Fibroblast of skin of back (primary cell): ENCODE results near the gene ACTL10.

Source experiments
- DNase-seq: peaks from one replicate; pipeline ENCODE4 v3.0.0-alpha.2; 2013

ACTL10 gene

DNA sequence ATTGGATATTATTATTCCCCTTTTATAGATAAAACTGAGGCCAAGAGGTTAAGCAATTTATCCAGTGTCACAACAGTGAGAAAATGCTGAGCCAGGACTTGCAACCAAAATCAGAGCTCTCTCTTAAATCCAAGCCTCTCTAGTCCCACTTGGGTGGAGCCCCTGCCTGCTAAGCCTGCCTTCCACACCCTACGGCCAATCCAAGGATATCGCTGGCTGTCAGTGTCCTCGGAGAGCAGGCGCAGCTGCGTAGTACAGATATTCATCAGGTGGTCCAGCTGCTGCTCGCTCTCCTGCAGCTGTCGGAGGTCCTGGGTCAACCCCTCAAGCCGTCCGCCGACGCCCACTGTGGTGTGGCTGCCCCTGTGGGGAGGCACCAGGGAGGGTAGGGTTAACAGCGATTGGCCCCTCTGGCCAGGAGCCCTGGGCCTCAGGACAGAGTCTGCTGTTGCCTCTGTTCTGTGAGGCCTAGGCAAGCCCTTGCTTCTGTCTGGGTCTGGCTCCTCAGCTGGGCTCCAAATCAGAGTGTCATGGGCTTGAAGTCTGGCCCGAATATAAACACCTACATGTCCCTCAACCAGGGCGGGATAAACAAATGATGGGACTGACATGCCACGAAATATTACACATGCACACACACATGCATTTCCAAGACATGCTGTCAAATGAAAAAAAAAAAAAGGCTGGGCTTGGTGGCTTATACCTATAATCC is 11.4 kb downstream of the ACTL10 start:
- DNase-seq: no peak

DNA sequence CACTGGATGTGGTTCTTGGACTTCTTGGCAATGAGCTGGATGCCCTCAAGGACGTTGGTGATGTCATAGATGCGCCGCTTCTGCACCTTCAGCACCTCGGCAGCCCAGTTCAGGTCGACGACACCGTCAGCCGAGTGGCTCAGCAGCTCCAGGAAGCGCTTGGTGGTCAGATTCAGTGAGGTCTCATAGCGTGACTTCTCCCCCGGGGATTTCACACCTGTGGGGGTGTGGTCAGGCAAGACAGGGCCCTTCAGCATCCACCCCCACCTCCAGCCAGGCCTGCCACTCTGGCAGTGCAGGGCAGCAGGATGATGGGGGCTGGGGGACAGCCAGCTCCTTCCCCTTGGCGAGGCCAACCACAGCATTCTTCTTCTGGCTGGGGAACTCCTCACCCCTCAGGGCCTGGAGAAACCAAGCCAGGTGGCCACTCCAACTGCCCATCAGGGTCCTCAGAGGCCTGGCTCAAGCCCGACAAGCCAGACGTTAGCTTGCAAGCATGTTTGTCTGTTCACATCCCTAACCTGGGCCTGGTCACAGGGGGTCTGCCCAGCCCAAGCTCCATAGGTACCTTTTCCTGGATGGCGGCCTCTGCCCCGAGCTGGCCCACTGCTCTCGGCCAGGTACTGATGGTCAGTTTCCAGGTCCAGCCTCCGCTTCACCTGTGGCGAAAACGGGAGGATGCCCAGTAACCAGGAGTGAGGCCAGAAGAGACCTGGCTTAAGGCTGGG is 13.2 kb downstream of the ACTL10 start:
- DNase-seq: no peak

DNA sequence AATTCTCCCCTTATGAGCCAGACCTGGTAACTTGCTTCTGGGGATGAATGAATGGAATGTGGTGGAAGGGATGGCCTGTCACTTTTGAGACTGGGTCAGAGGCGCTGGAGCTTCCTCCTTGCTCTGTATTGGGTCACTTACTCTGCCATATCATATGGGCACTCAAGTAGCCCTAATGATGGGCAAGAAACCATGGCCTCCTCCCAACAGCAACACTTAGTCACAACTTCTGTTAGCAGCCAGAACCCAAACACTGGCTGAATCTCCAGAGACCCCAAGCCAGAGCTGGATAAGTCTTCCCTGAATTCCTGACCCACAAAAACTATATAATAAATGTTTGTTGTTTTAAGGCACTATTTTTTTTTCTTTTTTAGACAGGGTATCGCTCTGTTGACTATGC is 13.9 kb downstream of the ACTL10 start:
- peak; percentile 89 for DNase-seq

DNA sequence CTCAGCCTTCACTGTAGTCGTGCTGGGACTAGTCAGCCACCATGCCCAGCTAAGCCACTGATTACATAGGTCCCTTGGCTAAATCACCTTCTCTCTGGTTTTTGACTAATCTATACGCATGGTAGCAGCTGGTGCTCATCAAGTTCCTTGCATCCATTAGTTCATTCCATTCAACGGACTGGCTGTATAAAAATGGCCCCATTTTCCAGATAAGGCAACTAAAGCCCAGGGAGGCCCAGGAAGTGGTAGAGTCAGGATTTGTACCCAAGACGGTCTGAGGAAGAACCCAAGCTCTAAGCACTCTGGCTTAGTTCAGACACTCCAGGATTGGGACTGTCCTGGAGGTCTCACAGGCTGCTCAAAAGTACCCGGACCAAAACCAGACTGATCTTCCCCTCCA is 14.5 kb downstream of the ACTL10 start:
- no peak for DNase-seq

DNA sequence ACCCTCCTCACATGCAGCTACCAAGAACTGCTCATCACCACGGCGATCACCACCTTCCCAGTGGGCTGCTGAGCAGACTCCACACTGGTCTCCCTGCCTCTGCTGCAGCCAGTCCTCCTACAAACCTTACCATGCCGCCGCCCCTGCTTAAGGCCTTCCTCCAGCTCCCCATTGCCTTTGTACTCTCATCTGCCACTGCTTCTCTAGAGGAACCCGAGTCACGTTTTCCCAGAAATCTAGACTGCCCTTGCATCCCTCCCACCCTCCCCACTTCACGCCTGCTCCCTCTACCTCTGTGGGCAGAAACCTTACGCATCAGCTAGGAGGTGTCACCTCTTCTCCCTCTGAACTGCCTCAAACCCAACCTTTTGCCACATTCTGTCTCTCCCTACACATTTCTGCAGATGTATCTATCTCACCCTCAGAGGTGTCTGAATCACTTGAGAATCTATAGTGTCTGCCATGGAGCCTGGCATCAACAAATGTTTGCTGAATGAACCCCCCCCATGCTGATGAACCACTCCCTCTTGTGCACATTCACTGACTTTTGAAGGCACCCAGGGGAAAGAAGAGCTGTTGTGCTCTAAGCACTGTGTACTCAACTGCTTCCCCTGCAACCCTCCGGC is 15.1 kb downstream of the ACTL10 start:
- DNase-seq: no peak

DNA sequence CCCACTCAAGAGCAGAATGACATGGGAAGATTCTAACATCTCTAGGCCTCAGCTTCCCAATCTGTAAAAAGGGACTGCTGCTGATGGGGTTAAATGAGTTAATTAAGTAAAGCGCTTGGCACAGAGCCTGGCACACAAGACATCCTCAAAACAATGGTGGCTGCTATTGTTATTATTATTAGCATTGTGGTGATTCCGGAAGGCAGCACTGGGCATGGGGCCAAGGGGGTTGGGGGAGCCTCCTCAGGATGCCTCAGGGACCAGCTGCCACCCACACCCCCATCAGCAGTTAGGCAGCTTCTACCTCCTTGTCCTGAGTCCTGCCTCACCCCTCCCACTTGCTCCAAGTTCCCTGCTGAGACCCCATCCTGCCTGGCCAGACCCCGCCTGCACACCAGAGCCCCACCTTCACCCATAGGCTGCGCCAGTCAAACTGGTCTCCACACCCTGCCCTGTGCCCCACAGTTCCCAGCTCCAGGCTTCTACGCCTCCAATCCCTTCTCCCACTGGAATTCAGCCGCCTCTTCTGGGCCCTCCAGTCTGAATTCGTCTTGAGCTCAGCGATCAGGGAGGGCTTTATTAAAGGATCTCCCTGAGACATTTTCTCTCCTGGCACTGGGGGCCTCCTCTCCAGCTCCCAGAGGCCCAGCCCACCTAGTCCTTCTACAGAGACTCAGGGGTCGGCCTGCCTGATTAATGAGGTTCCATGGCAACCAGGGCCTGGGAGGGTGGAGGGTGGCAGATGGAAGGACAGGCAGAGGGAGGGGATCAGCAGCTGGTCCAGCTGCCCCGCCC is 18.0 kb downstream of the ACTL10 start:
- no peak for DNase-seq

DNA sequence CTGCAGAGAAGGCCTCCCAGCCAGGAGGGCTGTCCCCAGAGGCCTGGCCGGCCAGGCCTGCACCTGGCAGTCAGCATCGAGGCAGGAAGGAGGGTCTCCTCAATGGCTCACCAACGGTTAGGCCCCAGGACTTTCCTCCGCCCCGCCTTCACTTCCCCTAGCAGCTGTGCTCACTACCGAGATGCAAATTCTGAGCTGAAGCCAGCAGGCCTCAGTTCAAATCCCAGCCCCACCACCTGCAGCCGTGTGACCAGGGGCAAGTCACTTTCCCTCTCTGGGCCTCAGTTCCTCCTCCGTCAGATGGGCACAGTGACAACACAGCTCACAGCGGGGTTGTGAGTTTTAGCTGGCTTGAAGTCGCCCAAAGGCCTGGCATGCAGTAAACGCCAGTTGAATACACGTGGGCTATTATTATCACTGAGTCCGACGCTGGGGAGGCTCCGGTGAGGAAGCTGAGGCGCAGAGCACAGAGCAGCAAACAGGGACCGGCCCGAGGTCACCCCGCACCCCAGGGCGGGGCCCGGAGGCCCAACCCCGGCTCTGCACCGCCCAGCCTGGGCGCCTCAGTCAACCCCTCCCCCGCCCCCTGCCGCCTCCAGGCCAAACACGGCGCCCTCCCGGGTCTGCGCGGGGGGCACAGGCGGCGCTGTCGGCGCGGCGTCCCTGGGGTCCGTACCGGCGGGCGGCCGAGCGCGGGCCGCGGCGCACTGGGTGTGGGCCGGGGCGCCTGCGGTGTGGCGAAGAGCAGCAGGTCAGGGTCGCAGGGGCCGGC is 18.8 kb downstream of the ACTL10 start:
- peak; percentile 31 for DNase-seq

DNA sequence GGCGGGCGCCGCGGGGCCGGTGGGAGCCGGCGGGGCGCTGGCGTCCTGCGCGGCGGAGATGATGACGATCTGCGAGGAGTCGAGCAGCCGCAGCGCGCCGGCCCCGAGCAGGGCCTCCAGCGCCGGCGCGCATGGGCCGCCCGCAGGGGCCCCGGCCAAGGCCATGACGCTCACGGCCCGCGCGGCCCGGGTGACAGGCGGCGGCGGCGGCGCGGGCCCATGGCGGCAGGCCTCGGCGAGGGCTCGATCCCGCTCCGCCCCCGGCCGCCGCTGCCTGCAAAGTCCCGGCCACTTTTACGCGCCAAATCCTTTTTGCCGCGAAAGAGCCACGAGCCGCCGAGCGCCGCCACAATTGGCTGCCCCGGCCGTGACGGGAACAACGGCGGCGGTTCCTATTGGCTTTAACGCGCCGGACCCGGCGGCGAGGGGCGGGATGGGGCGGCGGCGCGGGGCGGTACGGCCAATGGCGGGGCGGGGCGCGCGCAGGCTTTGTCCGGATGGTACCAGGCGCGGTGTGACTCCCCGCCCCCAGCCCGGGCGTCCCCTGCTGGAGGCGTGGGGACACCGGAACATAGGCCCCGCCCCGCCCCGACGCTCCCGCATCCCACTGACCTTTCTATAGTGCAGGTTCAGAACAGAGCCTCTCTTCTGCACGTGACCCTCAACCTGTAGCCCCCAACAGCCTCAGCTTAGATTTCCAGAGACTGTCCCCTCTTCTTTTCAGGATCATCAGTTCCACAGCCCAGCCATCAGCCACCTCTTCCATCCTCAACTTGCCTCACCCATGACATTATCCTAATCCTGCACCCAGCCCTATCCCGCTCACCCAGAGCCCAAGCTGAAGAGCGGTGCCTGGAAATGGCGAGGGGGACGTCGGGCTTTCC is 19.6 kb downstream of the ACTL10 start, which contains the start of gene E2F1:
E2F1 (minus strand) TSS at position 286 of the 884 bp plus-strand sequence; CDS start at position 165, 121 bp downstream.
- DNase-seq: peak; percentile 94

DNA sequence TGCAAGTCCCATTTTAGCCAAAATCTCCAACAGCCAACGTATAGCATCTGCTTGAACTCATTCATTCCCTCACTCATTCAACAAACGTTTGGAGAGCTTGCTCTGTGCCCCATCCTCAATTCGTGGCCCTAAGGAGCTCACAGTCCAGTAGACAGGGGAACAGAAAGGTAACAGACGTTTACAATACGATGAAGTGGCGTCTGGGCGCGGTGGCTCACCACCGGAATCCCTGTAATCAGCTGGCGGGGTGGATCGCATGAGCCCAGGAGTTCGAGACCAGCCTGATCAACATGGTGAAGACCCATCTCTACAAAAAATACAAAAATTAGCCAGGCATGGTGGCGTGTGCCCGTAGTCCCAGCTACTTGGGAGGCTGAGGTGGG is 20.2 kb downstream of the ACTL10 start:
- DNase-seq: no peak

DNA sequence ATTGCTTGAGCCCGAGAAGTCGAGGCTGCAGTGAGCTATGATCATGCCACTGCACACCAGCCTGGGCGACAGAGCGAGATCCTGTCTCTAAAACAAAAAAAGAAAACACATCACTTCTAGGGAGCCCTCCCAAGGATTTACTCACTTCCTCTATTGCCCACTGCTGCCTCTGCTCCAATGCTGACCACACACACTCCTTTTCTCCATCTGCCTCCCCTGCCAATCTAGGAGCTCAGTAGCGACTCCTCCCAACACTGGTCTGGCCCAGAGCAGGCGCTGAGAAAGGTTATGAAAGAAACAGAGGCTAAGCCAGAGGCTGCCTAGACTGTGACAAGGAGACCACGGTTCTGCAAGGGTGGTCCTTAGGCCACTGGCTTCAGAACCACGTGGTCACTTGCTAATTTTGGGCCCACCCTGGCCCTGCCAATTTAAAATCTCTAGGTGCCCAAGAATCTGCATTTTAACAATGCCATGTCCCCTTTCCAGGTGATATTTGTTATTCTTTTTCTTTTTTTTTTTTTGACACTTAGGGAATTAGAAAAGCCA is 20.7 kb downstream of the ACTL10 start:
- DNase-seq: peak; percentile 17

DNA sequence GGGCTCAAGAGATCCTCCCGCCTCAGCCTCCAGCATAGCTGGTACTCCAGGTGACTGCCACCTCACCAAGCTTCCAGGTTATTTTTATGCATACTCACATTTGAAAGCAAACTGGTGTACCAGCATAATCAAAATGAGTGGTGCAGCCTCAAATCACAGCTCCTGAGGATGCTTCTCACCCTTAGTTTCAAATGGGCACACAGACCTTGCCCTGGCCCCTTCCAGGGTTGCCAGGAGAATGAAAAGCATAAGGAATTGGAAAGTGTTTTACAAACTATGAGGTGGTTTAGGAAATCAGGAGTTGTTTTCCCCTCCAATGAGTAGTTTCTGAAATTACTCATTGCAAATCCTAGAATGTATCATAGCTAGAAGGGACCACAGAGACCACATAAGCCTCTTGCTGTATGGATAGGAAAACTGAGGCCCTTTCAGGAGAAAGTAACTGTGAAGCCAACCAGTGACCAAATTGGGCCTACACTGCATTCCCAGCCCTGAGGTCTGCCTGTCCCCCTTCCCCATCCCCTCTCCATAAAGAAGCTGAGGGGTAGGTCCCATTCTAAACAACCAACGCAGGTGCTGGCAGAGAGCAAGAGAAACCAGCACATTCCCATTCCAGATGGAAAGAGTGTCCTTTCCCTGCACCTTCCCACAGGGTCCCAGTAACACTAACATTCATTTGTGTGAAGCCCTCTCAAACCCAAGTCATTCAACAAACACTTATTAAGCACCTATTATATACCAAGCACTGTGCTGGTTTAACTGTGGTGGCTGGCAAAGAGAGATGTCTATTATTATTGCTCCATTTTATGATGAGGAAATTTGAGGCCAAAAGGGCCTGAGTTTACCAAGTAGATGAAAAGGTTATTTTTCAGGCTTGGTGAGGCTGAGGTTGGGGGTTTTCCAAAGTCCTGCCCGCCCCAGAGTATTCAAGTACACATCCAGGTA is 21.5 kb downstream of the ACTL10 start:
- DNase-seq: no peak

DNA sequence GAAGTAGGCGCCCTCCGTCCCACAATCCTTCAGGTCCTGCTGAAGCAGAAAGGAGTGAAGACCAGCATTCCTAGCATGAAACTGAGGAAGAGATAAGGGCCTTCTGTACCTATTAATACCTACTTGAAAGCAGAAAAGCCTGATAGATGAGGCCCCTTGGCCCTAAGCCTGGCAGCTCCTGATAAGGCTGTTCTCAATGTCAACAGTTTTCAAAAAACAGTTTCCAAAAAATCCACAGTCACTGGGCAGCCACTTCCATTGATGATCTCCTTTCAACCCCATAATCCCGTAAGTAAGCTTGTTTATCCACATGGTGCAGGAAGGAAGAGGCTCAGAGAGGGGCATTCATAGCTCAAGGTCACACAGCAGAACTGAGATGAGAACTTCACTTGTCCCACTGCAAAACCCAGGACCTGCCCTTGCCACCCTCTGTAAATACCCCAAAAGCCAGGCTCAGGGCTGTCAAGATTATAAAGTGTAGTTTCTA is 22.2 kb downstream of the ACTL10 start:
- DNase-seq: no peak

DNA sequence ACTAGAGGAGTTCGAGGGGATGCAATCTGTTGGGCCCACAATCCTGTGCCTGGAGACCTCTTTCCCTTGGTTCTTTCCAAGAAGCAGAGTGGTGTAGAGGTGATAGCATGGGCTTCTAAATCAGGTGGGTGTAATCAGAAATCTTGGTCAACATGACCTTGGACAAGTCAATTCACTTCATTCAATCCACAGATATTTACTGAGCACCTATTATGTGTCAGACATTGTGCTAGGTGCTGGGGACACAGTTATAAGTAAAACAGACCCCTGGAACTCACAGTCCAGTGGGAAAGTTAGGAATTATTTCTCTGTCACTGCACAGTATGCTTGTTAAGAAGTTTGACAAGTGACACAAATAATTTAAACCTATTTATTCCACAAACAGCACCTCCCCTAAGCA is 22.8 kb downstream of the ACTL10 start:
- DNase-seq: no peak

DNA sequence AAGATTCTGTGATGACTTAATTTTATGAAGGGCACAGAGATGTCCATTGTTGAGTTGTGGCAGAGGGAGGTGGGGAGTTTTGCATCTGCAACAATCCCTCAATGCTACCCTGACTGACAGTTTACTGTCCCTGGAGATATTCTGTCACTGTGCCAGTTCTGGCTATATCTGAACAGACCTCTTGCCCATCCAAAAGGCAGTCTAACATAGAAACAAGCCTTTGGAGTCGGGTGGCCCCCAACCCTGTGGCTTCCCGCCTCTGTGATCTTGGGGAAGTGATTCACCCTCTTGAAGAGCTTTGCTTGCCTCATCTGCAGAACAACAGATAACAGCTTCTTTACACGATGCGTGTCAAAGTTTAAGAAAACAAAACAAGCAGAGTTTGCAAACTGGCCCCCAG is 23.2 kb downstream of the ACTL10 start:
- DNase-seq: peak; percentile 44

DNA sequence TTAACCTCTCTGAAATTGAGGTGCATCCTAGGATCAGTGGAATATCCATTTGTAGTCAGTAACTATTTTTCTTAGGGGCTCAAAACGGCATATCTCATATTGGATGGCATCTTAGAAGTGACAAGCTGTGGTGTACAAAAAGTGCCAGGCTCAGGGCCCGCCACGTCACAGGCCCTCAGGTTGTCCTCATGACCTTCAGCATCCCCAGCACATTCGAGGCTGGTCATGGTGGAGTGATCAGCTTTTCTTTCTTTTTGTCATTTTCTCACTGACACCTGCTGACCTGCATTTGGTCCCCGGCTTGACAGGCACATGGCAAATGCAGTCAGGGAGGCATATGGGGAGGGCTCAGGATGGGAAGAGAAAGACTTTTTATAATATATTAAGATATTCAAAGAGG is 26.5 kb downstream of the ACTL10 start:
- DNase-seq: no peak

DNA sequence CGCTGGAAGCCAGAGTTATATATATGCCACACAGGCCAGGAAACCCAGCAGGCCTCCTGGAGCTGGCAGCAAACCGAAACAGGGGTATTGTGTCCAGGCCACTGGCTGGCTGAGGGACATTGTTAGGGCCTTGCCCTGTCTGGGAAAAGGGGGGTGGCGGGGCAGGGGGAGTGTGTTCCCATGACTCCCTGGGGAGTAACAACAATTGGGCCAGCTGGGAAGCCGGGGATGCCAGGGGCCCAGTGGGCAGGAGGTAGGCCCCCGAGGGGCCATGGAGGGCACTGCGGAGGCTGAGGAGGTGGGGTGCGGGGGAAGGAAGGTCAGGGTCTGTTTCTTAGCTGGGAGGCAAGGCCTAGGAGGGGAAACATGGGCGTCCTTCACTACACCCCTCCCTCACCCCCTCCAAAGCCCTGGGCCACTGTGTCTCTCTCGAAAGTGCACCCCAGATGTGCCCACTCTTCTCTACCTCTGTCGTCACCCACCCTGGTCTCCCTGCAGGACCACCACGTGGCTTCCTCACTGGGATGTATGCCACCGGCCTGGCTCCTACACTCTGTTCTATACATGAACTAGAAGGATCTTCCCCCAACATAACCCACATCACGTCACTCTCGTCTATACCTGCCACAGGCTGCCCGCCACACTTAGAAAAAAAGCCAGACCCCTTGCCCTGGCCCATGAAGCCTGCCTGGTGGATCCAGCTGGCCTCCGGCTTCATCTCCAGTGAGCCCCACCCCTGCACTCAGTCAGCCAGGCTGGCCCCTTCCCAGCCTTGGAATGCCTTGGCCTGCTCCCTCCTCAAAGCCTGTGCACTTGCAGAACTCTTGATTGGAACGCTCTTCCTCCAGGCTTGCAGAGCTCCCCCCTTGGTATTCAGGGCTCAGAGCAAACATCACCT is 27.2 kb downstream of the ACTL10 start:
- DNase-seq: no peak

DNA sequence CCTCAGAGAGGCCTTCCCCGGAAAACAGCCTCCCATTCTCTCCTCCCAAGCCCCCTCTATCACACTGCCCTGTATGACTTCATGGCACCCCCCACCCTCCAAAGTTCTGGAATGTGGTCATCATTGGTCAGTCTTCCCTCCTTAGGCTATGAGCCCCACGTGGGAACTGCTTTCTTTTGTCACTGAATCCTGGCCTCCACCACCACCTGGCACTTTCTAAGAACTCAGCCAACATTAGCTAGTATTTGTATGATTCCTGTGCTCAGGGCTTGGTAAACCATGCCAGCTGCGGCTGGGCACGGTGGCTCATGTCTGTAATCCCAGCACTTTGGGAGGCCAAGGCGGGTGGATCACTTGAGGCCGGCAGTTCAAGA is 27.9 kb downstream of the ACTL10 start:
- DNase-seq: no peak

DNA sequence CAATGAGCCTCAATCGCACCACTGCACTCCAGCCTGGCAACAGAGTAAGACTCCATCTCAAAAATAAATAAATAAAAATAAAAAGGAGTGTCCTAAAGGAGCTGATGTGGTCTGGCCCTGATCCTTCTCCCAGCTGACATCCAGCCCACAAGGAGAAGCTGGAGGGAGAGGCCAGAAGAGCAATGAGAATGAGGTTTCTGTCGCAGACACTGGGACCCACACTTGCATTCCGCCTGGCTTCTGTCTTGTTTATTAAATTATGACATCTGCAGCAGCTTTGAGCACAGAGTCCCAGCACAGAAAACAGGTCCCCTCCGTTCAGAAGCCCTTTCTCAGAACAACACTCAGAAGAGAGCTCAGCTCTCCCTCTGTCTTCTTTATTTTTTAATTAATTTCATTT is 29.7 kb downstream of the ACTL10 start:
- no peak for DNase-seq
